ENCODE data around the gene ST7. TPM values are rescaled to one million over a fixed set of nuclear protein-coding genes. Genes with fewer than 3 reads are reported as not detected.

Gene ST7
- total and polyA plus RNA-seq, 2 of the 8 experiments (the other 6 are each of a cell fraction or from before 2014, with no cell fraction given): 16.3 to 18.0 TPM

DNA sequence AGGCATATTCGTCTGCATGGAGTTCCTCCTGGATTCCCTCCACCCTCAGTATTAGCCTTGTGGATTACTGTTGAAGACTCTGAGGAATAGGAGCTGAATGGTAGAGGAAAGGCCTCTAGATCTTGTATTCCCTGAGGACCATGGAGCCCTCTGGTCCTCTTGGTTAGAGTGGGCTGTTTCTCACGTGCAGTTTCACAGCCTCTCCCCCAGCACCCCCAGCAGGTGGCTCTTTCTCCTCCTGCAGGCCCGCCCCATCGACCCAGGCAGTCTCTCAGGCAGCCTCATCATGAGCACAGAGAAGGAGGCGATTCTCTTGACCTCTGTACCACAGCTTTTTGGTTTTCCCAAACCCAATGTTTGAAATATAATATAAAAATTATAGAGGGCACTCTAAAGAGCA is 267.5 kb downstream of the ST7 start:
- Histone ChIP-seq H3K9me3 (ENCODE audit: insufficient read depth in 2 of 2, low read depth in 1 of 2, low read length in 1 of 2) (no peaks in the 10 kb centered on the region), H3K4ac (replicated peaks; ENCODE audit: insufficient read length, low read depth, low read length) (no peak overlapping the region), H3K9ac (replicated peaks in 1 of 4; ENCODE audit: extremely low read depth in 1 of 4, low read depth in 3 of 4, low read length in 3 of 4) (no peak overlapping the region), H3K56ac (replicated peaks; ENCODE audit: insufficient read length, low read depth, low read length) (no peak overlapping the region), H2BK20ac (ENCODE audit: low read length) (no peak overlapping the region), H2BK15ac (ENCODE audit: low read length) (no peak overlapping the region), H3K4me2 (ENCODE audit: insufficient read depth in 1 of 2, low read depth in 2 of 2, low read length in 2 of 2) (no peak overlapping the region), H3K4me1 (replicated peaks in 1 of 4; ENCODE audit: control insufficient read depth in 3 of 4, insufficient read depth in 4 of 4, low read length in 3 of 4) (peaks cover 0 to 3% (median 0%) of the 10 kb centered on the region in 4 experiments; a peak in 1 of 7 replicates), H2AFZ (ENCODE audit: low read length) (no peak overlapping the region), H2AK5ac (ENCODE audit: low read depth, low read length) (no peak overlapping the region), H3K18ac (ENCODE audit: extremely low read depth, low read length) (no peak overlapping the region), H3K4me3 (ENCODE audit: extremely low read depth in 1 of 4, insufficient read depth in 2 of 4, low read depth in 3 of 4, low read length in 4 of 4) (no peak overlapping the region), H4K91ac (replicated peaks; ENCODE audit: insufficient read length, low read length) (no peak overlapping the region), H3K79me2 (ENCODE audit: control insufficient read depth in 1 of 2, insufficient read depth in 2 of 2, low read length in 2 of 2) (no peaks in the 10 kb centered on the region), H2BK12ac (ENCODE audit: low read depth, low read length) (no peak overlapping the region), H2BK120ac (replicated peaks; ENCODE audit: low read depth, low read length) (no peak overlapping the region), H3K79me1 (ENCODE audit: low read depth, low read length) (no peaks in the 10 kb centered on the region), H4K20me1 (replicated peaks in 1 of 2; ENCODE audit: control insufficient read depth in 1 of 2, insufficient read depth in 2 of 2, low read length in 2 of 2) (no peaks in the 10 kb centered on the region), H4K5ac (ENCODE audit: insufficient read length, low read depth, low read length) (no peak overlapping the region), H2BK5ac (ENCODE audit: low read depth, low read length) (no peak overlapping the region), H4K8ac (ENCODE audit: extremely low read depth, insufficient read depth, low read length) (no peak overlapping the region), H3K14ac (ENCODE audit: insufficient read length) (no peak overlapping the region), H3K23me2 (ENCODE audit: low read depth, low read length) (no peaks in the 10 kb centered on the region), H3K27ac (ENCODE audit: low read depth, low read length) (no peak overlapping the region), H3K27me3 (replicated peaks in 1 of 4; ENCODE audit: control insufficient read depth in 3 of 4, extremely low read depth in 1 of 4, insufficient read depth in 3 of 4, low read length in 3 of 4) (no peaks in the 10 kb centered on the region), H3K36me3 (ENCODE audit: control insufficient read depth in 2 of 4, insufficient read depth in 4 of 4, low read length in 3 of 4) (no peaks in the 10 kb centered on the region), H3K23ac (ENCODE audit: insufficient read length) (no peak overlapping the region)
- CTCF ChIA-PET (ENCODE audit: partially characterized antibody): interaction anchor here (1.8 kb wide), 1 partner anchor 8 kb away, joined by 7 read pairs; no protein-coding TSS in a partner anchor
- 77% methylated on average over 5 of the region's 5 CpGs; no CpG with 5 or more reads in 1 of the 2 experiments for WGBS, 2 experiments (ENCODE audit: extremely low coverage in 1 of 2, insufficient coverage in 1 of 2, insufficient read length in 1 of 2, insufficient replicate concordance in 2 of 2, low coverage in 1 of 2, low lambda C conversion rate in 2 of 2, missing lambda C conversion rate in 1 of 2)
- TF ChIP-seq, protein P1, sequence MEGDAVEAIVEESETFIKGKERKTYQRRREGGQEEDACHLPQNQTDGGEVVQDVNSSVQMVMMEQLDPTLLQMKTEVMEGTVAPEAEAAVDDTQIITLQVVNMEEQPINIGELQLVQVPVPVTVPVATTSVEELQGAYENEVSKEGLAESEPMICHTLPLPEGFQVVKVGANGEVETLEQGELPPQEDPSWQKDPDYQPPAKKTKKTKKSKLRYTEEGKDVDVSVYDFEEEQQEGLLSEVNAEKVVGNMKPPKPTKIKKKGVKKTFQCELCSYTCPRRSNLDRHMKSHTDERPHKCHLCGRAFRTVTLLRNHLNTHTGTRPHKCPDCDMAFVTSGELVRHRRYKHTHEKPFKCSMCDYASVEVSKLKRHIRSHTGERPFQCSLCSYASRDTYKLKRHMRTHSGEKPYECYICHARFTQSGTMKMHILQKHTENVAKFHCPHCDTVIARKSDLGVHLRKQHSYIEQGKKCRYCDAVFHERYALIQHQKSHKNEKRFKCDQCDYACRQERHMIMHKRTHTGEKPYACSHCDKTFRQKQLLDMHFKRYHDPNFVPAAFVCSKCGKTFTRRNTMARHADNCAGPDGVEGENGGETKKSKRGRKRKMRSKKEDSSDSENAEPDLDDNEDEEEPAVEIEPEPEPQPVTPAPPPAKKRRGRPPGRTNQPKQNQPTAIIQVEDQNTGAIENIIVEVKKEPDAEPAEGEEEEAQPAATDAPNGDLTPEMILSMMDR (IDR thresholded peaks at IDR 0.05; ENCODE audit: control extremely low read depth in 1 of 3, insufficient read depth in 1 of 3, low read depth in 1 of 3, low read length in 3 of 3): 0 out of 4 replicates have a peak, but pooled peaks of 1 of the 3 experiments have one; percentile 6
- TF ChIP-seq MAFK (IDR thresholded peaks at IDR 0.05; ENCODE audit: low read depth, low read length) (no peak), TEAD4 (IDR thresholded peaks at IDR 0.05; ENCODE audit: low read depth, low read length) (no peak), RAD21 (IDR thresholded peaks at IDR 0.05 in 1 of 2, conservative IDR thresholded peaks at IDR 0.05 in 1 of 2; ENCODE audit: low read depth in 2 of 2, low read length in 2 of 2) (peak; percentile 26 to 27; a peak in 2 of 4 replicates), FOSL1 (IDR thresholded peaks at IDR 0.05; ENCODE audit: insufficient read depth, low read depth, low read length) (no peak), KDM5A (IDR thresholded peaks at IDR 0.05; ENCODE audit: low read length) (no peak)
- TF ChIP-seq, protein P2, sequence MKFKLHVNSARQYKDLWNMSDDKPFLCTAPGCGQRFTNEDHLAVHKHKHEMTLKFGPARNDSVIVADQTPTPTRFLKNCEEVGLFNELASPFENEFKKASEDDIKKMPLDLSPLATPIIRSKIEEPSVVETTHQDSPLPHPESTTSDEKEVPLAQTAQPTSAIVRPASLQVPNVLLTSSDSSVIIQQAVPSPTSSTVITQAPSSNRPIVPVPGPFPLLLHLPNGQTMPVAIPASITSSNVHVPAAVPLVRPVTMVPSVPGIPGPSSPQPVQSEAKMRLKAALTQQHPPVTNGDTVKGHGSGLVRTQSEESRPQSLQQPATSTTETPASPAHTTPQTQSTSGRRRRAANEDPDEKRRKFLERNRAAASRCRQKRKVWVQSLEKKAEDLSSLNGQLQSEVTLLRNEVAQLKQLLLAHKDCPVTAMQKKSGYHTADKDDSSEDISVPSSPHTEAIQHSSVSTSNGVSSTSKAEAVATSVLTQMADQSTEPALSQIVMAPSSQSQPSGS (IDR thresholded peaks at IDR 0.05; ENCODE audit: low read length): no peak
- FAIRE-seq: no peak
- DNase-seq (ENCODE audit: low read depth in 1 of 2, low spot score in 2 of 2): no peak
- POLR2A ChIA-PET (ENCODE audit: partially characterized antibody): no interaction called here

Measured in H1 (cell line).